IPS-NIHi11 (cell line): ENCODE measurements around the gene LRSAM1.

ENCODE experiments used
- DNase-seq: peaks from one replicate; pipeline ENCODE4 v3.0.0; 2012; ENCODE audit warnings: mixed read lengths, low spot score

LRSAM1 gene

DNA sequence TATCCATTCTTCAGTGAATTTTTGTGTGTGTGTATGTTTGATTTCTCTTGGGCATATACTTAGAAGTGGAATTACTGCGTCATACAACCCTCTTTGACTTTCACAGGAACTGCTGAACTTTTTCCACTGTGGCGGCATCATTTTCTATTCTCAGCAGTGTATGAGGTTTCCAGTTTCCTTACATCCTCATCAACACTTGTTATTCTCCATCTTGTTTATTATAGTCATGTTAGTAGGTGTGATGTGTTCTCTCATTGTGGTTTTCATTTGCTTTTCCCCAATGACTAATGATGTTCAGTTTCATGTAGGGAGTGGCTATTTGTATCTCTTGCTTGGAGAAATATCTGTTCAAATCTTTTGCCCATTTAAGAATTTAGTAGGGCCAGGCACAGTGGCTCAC lies 24.6 kb upstream of the LRSAM1 start:
- no peak for DNase-seq

DNA sequence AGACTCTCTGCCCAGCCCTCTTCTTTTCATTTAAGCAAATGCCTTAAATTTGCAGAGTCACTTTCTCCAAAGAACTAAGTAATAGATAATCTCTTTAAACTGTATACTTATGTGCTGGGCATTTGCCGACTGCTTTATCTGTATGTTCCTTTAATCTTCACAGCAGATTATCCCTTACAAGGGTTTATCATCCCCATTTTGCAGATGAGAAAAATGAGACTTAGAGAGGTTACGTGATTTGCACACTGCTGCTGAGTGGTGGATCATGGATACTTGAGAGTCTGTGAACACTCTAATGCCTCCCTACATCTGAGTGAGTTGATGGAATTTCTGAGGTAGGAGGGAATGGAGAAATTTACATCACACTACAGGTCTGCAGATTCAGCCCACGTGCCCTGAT lies 23.0 kb upstream of the LRSAM1 start:
- DNase-seq = no peak

DNA sequence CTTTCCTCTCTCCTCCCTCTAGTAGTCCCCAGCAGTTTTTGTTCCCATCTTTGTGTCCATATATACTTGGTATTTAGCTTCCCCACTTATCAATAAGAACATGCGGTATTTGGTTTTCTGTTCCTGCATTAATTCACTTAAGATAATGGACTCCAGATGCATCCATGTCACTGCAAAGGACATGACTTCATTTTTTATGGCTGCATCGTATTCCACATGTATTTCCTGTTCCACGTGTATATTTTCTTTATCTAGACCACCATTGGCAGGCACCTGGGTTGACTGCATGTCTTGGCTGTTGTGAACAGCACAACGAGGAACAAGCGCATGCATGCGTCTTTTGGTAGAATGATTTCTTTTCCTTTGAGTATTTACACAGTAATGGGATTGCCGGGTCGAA lies 20.9 kb upstream of the LRSAM1 start:
- no peak for DNase-seq

DNA sequence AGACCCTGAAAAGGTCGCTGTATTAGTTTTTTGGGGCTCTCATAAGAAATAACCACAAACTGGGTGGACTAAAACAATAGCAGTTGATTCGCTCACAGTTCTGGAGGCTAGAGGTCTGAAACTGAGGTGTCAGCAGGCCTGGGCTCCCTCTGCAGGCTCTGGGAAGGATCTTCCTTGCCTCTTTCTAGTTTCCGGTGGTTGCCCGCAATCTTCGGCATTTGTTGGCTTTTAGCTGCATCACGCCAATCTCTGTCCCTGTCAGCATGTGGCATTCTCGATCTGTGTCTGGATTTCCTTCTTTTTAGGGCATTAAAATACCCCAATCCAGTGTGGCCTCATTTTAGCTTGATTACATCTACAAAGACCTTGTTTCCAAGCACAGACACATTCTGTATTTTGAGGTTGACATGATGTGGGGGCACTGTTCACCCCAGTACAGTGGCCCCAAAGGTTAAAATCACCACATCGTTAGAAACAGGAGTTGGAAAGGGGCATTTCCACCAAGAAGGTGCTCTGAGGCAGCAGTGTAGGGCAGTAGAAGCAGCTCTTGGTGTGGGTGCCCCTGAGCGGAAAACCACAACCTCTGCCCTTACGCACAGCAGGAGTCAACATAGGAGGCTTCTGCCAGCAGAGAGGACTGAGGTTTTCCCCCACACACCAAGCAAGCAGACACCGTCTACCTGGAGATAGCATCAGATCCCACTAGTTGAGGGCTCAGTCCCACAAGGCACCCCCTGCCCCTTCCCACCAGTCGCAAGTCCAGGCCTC lies 13.6 kb upstream of the LRSAM1 start:
- no peak for DNase-seq

DNA sequence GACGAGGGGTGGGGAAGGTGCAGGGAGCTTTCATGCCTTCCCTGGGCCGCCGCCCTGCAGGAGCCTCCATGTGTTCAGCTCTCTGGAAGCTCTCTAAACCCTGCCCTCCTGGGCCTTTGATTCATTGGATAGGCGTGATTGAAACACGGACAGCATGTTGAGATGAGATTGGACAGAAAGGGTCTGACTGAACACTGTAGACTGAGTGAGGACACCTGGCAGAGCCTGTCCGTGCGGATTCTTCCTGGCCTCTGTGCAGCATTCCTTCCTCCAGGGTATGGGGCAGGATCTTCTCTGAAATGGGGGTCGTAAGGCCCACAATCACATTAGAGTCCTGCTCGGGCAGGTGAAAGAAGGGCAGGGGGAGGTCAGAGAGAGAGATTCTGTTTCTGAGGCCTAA lies 12.9 kb upstream of the LRSAM1 start:
- no peak for DNase-seq

GRCh38 chr9:127444283-127444920 lies 6.9 kb upstream of the LRSAM1 start:
- no peak for DNase-seq

- no peak for DNase-seq
Measured at GRCh38 chr9:127444921-127445850, 6.1 kb upstream of the LRSAM1 start.

DNA sequence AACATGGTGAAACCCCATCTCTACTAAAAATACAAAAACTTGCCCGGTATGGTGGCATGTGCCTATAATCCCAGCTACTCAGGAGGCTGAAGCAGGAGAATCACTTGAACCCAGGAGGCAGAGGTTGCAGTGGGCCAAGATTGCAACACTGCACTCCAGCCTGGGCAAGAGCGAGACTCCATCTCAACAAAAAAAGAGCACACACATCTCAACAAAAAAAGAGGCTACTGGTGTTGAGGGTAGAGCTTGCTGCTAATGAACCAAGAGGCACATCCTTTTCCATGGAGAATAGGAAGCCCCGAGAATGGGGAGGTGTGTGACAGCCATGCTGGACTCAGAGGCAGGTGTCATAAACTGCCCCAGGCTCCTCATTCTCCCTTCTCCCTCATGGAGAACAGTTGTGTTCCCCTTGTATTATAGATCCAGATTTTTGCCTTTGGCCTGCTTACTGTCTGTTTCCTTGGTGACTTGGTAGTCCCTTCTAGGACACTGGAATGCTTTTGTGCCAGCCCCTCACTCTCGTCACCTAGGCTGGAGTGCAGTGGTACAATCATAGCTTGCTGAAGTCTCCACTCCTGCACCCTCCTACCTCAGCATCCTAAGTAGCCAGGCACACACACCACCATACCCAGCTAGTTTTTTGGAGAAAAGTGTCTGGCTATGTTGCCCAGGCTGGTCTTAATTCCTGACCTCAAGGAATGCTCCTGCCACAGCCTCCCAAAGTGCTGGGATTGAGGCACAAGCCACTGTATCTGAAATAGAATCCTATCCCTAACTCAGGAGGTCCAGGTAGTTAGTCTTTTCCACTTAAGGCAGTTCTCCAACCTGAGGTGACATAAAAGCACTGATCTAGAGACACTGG lies 5.2 kb upstream of the LRSAM1 start:
- DNase-seq = no peak

DNA sequence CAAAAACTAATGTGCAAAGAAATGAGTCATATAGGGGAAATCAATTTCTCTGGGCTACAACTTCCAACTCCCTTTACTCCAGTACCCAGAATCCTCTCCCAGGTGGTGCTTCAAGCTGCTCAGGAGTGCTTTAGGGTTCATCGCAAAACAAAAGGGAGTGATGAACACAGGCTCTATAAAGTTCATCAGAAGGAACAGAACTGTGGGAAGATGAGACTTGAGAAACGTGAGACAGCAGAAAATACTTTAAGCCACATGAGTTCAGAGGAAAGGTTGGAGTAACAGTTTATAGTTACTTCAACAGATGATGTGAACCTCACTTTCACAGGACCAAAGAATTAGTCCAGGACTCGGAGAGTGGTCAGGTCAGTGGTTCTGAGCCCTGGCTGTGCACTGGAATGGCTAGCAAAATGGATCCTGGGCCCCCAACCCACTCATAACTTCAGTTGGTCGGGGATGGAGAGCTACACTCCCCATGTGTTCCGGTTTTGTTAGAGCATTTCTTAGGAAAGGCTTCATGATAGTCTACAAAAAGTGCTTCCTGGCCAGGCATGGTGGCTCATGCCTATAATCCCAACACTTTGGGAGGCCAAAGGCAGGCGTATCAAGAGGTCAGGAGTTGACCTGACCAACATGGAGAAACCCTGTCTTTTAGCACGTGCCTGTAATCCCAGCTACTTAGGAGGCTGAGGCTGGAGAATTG lies 4.4 kb upstream of the LRSAM1 start:
- DNase-seq = no peak

GRCh38 chr9:127447416-127448111 lies 3.7 kb upstream of the LRSAM1 start:
- no peak for DNase-seq

DNA sequence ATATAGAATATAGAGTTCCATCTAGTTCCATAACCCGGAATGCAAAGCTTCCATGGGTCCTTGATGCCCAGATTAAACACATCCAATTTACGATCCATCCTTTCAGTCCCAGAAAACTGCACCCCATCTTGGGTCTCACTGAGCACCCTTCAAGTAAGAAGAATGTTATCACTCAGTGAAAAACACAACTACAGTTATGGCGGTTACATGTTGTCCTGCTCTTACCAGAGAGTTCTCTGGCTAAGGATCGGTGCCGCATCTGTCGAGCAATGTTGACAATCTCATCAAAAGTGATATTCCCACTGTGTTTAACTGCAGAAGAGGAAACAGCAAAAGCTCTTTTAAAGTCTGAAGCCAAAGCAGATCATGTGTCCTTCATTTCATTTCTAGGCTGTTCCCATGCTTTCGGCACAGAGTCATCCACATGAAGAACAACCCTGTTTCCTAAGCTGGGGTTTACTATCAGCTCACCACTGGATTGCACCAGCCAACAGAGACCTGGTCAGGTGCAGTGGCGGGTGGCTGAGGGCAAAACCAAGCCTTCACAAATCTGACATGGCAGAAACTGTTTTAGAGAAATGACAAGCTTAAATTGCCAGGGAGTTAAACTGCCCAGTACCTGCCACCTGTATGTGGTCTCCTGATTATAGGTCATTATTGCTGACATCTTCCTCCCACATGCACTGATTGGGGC lies 3.1 kb upstream of the LRSAM1 start:
- no peak for DNase-seq

DNA sequence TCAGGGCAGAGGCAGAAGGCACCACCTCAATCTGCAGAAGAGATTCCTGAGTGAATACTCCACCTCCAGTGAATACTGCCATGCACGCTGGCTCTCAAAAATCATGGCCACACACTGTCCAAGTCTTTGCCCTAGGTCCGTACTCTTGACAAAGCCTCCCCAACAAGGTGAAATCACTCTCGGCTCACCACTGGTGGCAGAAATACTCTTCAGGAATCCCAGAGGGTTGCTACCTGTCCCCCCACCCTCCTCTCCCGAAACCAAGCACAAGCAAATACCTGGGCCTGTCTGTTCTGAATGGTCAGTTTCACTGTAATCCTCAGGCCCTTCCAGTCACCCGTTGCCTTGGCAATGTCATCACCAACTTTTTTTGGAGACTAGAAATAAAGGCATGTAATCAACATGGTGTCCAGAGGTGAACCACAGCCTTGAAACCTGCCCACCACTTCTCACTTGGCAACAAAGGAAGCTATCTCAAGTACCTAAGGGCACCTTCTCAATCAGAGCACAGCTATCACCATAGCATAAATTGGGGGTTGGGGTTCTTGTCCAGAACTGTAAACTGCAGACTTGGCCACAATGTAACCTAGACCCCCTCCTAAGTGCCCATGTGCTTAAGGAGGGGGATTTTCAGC lies 1.9 kb upstream of the LRSAM1 start:
- no peak for DNase-seq

- no peak for DNase-seq
Measured at GRCh38 chr9:127450243-127450760, 1.0 kb upstream of the LRSAM1 start.

DNA sequence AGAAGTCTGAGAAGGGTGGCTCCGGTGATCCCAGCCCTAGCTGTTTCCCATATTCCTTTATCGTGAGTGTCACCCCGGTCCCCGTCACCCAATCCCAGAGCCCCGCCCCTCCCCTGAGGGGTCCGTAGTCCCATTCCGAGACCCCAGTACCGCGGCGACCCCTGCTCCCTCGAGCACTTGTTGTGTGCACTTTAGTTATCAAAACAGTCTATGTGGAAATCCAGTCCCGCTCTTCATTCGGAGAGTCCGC lies 223 bp downstream of the LRSAM1 start:
- DNase-seq = no peak

DNA sequence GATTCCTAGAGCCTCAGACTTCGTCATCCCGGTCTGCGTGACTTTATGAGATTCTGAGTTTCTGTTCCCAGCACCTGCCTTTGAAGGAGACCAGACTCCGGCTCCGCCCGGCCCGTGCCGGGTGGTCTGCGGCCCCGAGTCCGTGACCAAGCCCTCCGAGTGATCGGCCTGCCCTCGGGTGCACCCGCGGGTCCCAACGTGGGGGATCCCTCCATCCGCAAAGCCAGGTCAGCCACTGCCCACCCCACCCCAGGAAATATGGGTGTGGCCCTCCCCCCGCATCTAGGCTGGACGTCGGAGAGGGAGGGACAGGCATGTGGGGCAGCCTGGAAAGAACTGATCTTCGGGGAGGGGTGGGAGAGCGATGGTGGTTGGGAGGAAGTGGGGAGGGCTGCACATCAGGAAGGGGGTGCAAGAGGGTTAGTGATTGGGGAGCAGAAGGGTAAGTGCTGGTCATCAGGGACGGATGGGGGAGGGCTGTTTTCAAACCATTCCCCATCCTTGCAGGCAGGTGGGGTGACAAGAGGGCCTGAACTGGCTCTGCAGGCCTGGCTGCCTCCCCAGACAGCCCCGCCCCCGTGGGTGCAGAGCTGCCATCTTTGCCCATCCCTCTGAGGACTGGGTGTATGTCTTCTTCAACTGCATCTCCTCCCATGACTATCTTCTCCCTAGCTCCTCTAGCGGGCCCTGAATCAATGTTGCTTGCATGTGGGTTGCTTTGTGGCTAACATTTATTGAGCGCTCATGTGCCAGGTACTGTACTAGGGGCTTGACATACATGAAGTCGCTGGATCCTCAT lies 747 bp downstream of the LRSAM1 start:
- peak; percentile 70 for DNase-seq

GRCh38 chr9:127452691-127453090 lies 1.4 kb downstream of the LRSAM1 start:
- no peak for DNase-seq

- peak; percentile 52 for DNase-seq
Measured at GRCh38 chr9:127455324-127455992, 4.1 kb downstream of the LRSAM1 start.
